GM21526 (cell line): ENCODE measurements around the gene TRPM5.

Source experiments
- ATAC-seq: cut with Tn5 transposase; IDR thresholded peaks from one replicate; pipeline ENCODE4 v1.9.1; 2021; ENCODE audit warnings: moderate library complexity; ENCODE audit not compliant: unreplicated experiment, low FRiP score

Gene TRPM5

DNA sequence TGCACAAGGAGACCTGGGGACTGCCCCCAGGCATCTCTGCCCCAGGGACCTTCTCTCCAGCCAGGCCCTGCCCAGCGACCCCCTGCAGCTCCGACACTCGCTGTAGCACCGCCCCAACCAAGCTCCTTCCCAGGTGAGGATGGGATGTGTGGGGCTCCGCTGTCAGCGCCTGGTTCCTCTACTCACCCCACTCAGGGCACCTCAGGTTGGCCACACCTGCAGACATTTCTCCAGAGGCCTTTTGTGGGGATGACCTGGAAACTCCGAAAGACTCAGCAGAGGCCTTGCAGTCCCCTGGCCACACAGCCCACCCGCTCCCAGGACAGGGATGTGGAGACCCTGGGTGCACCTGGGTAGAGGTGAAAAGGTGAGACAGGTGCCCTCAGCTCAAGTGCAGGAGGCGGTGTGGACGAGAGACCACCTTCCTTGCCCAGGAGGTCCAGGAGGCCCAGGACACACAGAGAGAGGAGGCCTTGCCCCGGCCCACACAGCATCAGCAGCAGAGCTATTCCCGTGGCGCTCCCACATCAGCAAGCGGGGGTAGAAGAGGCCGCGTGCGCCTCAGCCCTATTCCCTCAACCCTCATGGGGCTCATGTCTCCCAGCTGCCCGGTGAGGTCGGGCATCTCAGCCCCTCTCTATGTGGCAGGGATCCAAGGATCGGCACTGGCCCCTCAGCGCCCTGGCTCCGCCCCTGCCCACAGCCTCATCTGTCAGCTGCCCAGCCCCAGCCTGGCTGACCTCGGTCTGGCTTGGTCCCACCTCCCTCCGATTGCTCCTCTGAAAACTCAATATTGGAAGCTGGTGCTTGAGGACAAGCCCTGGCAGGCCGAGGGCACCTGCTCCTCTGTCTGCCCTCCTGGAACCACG lies 20.9 kb downstream of the TRPM5 start:
- no peak for ATAC-seq

DNA sequence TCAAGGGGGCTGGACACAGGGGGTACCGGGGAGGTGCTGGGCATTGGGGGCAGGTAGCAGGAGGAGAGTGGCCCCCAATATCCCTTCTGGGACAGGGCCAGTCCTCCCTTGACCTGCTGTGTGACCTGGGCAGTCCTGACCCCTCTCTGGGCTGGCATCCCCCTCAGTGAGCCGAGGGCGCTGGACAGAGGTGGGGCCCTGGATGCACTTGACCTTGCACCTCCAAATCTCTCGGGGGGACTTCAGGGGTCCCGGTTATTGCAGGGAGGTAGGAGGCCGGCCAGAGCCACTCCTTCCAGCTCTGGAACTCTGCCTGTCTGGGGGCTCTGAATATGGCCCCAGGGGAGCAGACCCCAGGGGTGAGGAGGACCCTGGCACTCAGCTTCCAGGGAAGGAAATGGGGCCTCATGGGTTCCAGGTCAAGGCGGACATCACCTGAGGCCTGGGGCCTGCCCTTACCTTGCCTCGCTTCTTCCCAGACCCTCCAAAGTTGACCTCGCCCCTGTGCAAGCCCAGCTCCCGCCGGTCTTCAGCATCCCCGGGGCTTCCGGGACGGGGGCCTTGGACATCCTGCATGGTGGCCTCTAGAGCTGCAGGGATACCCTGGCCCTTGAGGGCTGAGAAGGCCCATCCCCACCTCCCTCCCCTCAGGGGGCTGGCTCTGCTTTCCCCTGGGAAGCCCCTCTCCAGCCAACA lies 21.7 kb downstream of the TRPM5 start:
- ATAC-seq: no peak

DNA sequence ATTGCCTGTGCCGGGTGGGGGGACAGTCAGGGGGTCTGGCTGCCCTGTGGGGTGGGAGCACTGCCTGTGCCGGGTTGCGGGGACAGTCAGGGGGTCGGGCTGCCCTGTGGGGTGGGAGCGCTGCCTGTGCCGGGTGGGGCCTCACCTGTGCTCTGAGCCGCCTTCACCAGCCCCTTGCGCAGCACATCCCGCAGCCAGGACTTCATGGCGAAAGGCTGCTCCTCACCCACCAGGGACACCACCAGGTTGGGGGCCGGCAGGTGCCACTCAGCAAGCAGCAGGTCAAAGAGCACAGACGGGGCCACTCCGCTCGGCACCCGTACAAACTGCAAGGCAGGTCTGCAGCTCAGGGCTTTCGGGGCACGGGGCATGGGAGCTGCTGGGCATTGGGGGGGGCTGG lies 22.3 kb downstream of the TRPM5 start:
- ATAC-seq: no peak

DNA sequence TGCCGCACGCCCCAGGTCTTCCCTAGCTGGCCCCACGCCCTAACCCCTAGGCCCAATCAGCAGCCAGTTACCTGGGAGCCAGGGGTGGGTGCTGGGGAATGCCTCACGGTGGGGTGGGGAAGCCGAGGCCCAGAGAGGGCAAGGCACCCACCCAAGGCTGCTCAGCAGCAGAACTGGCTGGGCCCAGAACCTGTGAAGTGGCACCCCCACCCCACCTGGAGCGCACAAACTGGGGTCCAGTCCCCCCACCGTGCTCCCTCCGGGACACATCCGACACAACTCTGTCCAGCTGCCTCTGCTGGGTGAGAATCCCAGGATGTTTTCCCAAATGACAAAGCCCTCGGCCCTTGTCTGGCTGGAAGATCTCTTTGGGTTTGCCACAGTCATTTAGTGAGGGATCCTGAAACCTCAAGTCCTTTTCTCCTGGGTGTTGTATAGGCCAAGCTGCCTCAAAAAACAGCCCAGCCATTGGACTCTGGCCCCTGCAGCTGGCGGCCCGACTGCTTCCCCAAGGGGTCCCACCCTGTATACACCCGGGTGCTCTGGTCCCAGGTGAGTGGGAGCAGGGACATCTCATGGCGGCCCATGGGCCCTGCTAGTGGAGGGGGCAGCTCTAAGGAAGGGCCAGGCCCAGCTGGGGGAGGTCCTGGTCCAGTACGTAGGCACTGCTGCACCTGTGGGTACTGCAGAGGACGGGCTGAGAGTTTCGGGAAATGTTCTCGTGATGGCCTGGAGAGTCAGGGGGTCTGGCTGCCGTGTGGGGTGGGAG lies 22.9 kb downstream of the TRPM5 start:
- no peak for ATAC-seq

DNA sequence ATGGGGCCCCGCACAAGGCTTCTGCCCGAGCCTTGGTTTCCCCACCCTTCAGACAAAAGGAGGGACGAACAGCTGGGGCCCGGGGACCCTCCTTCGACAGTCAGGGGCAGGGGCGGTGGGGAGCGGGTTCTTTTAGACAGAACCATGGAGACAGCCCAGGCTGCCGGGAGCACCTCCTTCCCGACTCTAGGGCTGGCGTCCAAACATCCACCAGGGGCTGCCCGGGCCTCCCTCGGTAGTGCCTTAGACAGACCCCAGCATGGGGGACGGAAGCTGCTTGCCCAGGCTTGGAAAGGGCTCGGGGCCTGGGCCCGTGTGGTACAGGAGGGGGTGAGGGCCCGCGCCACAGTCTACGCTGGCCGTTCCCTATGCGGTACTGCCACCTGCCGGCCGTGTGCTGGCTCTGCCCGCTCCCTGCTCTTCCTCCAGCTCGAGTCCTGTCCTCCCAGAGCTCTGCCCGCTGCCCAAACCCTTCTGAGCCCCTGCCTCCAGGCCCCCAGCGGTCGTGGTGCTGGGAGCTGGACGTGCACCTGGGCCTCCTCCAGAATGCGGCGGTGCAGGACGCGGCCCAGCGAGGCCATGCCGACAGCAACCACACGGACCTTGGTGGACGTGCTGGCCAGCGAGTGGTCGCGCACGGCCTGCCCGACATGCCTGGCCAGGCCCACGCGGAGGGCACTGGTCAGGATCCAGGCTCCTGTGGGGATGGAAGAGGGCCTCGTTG lies 23.6 kb downstream of the TRPM5 start:
- ATAC-seq: no peak

DNA sequence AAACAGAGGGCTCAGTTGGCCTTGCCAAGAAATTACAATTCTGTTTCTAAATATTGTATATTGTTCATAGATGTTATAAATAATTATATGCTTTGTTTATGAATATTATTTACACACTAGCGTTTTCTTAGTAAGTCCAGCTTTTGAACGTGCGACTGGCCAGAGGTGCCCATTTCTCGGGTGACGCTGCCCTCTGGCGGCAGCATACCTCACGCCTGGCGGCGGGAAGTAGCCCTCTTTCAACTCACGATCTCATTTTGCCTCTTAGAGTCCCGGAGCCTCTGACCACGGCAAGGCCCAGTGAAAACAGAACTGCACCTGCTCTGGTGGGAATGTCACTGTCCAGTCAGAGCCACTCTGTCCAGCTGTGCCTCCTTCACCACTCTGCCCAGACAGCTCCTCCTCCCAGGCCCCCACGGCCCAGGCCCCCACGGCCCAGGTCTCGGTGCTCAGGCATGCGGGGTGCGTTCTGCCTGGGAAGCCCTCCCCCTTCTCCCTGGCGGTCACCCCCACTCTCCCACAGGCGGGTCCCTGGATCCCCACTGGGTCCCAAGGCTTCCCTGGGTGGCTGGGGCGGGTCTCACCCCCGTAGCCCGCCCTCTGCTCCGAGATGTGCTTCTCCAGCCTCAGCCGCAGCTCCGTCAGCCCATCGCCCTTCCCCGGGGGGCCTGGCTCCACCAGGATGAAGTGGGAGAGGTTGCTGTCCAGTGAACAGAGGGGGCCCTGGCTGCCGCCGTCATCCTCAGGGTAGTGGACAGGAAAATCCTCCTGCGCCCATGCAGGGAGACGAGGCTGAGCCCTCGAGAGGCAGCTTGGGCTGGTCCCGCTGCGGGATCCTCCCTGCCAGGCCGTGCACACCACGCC lies 24.4 kb downstream of the TRPM5 start:
- ATAC-seq: no peak

DNA sequence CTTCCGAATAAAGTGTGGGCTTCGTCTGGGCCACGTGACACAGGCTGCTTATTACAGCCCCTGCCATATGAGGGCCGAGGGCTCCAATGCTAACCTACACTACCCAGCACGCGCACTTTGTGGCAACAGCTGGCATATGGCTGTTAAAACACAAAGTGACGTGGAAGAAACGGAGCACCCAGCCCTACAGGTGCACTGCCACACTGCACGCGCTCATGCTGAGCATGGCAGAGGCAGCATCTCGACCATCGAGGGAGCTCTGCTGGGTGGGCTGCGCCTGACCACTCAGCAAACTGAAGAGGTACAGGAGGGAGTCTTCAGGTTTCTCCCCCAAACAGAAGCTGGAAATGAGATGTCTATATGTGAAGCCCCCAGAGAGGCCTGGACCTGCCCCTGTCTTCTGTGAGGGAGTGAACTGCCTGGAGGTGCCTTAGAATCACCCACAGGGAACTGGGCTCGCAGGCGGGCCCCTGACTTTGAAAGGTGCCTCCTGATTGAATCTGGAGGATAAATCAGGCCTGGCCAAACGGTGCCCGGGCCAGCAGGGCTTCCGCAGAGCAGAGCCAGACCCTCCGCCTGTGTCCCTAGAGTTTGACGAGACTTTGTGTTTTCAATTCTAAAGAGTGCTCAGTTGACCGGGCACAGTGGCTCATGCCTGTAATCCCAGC lies 25.5 kb downstream of the TRPM5 start:
- ATAC-seq: no peak

DNA sequence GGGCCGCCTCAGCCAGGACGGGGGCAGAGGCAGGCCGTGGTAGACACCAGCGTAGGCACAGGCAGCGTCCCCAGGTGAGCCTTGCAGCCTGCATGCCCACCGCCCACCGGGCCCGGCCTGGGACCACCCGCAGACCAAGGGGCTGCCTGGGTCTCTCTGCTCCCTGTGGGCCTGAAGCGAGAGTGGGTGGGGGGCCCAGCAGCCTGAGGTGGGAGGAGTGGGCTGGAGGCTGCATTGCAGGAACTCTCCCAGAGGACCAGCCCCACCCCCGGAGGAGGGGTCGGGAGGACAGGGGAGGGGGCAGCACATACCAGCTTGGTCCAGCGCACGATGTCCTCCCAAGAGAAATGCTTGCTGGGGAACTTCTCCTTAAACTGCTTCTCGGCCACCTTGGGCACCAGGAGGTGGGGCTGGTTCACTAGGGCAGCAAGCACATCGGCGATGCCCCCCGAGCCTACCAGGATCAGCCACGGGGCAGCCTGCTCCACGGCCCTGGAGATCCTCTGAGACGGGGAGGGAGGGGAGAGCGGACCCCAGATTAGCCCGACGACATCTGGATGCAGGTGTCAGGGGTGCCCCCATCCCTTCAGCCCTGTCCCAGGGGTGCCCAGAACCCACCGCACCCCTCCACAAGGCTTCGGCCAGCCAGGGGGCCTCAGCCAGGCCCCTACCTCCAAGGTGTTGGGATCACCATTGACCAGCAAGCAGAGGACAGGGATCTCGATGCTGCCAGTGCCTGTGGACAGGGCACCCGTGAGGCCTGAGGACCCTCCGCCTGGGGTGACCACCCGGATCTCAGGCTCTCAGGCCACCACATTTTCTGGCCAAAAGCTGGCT lies 26.2 kb downstream of the TRPM5 start:
- no peak for ATAC-seq

DNA sequence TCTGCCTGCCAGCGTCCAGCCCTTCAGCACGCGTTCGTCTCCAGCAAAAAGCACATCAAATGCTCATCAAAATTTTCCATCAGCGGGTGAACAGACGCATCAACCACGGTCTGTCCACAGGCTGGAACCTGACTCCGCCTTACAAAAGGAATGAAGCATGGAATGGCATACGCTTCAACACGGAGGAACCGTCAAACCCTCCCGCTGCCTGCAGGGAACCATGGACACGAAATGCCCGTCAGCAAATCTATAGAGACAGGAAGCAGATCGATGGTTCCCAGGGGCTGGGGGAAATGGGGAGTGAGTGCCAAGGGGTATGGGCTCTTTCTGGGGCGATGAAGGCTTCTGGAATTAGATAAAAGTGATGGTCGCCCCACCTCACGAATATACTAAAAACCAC lies 27.5 kb downstream of the TRPM5 start:
- no peak for ATAC-seq

DNA sequence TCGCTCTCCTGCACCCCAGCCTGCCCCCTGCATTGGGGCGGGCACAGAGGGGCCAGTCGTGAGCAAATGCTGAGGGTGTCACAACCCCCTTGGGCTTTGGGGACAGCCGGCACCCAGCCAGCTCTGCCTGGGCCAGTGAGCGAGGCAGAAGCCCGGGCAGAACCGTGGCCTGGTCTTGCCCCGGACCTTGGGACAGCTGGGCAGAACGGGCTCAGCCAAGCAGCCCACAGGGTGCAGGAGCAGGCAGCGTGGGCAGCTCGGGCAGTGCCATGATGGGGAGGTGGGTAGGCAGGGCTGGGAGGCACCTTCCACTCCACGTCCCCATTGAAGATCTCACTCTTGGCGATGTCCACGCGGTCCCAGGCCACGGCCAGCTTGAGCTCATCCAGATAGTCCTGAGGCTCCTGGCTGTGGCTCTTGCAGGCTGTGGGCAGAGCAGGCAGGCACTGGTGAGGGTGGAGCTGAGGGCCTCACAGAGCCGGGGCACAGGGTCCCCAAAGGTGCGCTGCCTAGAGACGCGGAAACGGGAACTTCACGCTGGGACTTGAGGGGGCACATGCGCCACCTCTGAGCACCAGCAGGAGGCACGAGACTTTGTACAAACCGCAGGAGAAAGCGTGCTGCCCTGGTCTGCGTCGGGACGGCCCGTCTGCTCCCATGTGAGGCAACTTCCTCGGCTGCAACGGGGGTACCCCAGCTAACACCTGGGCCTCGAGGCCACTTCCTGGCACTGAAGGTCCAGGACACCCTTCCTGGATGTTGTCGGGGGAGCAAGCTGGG lies 28.5 kb downstream of the TRPM5 start:
- ATAC-seq: no peak

DNA sequence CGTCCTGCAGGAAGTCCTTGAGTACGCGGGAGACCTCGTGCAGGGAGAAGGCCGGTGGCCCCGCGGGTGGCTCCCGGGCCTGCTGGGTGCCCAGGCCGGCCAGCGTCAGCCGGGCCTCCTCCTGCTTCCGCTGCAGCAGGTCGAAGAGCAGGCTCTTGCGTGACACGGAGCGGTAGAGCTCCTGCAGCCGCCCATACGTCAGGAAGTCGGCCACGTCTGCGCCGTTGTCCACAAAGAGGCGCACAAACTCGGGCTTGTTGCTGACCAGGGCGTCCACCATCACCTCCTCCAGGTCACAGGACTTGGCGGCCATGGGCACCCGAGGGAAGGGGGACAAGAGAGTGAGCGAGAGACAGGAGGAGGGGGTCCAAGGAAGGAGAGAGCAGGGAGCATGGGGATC lies 29.1 kb downstream of the TRPM5 start:
- no peak for ATAC-seq

DNA sequence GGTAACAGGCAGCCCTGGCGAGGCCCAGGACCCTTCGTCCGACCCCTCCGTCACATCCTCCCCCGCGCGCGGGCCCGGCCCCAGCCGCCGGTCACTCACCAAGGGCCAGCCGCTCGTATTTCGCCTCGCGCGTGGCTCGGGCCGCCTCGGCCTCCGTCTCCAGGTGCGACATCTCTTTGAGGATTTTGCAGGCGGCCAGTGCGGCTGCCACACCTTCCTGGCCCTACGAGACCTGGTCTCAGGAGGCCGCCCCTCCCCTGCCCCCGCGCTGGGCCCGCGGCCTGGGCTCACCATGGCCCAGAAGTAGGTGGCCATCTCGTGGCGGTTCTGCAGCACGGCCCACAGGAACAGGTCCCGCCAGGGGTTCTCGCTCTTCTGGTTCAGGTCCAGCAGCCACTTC lies 29.7 kb downstream of the TRPM5 start:
- ATAC-seq: no peak

DNA sequence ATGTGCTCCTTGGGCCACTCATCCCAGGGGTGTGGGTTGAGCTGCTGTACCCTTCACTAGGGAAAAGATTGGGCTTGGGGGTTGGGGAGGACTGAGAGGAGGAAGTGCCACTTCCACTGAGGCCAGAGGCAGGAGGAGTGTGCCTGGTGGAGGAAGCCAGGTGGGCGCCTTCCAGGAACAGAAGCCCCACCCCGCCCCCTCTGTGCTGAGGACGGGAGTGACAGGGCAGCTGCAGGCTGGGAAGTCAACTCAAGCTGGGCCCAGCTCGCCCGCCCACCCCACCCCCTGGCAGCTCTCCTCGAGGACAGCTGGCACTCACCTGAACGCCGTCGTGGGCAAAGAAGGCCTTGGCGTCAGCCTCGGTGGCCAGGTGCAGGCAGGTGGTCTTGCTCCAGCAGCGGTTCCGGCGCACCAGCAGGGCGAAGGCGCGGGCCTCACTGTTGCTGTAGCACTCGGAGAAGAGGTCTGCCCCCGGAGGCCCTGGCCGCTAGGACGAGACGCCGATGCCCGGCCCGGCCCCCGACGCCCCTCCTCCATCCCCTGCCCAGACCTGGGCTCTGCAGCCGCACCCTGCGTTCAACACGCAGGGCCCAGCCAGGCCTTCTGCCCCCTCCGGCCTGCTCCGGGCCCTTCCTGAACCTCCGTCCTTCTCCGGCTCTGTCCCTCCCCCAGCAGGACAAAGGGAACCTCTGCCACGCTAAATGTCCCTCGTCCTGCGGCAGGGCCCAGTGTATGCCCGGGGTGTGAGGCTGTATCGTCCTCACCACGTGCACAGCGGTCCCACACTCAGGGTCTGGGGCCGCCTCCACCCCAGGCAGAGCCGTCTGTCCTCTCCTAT lies 30.4 kb downstream of the TRPM5 start:
- ATAC-seq: no peak

DNA sequence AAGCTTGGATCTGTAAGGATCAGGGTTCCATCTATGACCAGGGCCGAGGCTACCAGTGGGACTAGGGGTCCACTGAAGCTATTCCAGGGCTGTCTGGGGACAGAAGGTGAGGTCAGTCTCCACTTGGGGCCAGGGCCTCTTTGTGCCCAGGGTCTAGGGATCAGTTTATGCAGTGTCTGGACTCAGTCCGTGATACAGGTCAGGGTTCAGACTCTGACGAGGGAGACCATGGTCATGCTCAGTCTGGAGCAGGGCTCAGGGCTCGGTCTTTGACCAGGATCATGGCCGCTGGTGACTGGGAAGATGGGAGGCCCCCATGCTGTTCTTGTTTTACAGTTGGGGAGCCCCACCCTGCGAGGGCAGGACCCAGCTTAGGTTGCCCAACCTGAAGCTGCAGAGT lies 32.0 kb downstream of the TRPM5 start:
- ATAC-seq: no peak

DNA sequence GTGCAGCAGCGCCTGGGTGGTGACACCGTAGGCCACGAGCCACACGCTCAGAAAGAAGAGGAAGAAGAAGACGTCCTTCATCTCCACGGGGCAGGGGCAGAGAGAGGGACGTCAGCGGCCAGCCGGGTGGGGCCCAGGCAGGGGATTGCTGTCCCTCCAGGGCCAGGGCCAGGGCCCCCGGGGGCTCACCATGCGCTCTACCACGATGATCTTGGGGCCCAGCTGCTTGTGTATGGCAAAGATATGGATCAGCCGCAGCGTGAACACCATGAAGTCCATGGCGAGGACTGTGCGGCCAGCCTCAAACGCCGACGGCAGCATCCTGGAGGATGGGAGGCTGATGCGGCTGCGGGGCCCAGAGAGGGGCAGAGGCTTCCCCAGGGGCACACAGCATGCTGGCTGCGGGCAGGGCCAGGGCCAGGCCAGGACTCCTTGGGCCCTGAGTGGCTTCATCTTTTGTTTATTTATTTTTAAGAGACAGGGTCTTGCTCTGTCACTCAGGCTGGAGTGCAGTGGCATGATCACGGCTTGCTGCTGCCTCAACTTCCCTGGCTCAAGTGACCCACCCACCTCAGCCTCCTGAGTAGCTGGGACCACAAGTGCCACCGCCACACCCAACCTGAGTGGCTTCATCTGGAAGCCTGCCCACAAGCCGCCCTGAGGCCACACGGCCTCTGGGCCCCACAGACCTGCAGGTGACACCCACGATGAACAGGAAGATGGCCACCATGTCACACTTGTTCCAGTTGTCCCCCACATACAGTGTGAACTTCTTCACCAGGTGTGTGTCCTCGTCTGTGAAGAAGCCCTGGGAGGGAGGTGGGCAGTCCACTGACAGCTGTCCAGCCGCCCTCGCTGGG lies 32.6 kb downstream of the TRPM5 start:
- ATAC-seq: no peak

DNA sequence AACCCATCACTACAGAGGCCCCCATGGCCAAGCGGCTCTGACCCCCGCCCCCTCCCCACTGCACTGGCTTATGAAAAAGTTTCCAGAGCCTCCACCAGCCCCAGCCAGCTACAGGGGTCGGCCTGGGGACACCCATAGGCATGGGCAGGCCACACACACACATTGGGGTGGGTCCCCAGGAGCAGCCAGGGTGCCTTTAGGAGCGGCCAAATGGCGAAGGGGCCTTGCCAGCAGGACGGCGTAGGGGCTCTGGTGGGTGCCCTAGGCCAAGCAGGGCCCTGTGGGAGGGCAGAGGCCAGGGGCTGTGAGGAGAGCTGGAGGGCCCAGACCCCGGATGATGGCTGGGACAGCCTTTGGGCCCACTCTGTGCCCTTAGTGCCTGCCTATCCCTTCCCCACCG lies 33.7 kb downstream of the TRPM5 start:
- ATAC-seq: no peak
